ENCODE measurements around the gene DCTPP1. TPM values are rescaled to one million over a fixed set of nuclear protein-coding genes. Genes with fewer than 3 reads are reported as not detected.

DCTPP1 gene
- total and polyA plus RNA-seq, 9 of the 15 experiments (the other 6 are each of a cell fraction or from before 2014, with no cell fraction given), result 45.0 to 132 (median 80.6) TPM

DNA sequence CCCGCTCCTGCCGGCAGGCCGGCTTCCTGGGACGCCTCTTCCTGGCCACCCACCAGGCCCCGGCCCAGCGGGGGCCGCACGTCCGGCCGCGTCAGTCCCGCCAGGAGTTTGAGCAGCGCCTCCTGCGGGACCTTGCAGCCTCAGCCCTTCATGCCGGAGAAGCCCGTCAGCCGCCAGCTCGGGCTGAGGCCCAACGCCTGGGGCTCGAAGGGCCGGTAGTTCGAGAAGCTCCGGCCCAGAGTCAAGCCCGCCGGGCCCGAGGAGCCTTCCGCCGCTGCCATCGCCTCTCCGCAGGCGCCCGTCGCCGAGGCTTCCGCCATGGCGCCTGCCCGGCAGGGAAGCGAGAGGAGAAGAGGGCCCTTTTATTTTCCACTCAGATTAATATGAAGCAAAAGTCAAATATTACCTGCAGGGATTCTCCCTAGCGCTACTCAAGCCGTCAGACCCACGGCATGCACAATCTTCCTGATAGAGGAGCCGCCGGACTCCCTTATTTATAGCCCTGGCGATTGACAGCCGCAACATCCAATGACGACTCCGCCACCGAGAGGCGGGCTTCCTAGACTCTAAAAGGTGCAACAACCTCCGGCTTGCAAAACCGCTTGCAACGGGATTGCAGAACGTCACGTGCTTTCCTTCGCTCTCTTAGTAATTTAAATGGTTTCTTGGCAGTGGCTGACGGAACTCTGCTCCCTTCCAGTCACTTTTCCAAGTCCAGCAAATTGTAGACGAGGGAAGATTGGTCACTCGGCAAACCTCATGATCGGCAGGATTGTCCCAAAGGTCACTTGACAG, 15.8 kb upstream of the DCTPP1 start, which contains the start of gene SEPHS2 (continued):
- TF ChIP-seq ZNF766 (CRISPR knock-in tag; conservative IDR thresholded peaks at IDR 0.05) (peak; percentile 94), MEF2A (IDR thresholded peaks at IDR 0.05; ENCODE audit: control insufficient read depth, low read depth, low read length) (no peak), SMARCB1 (IDR thresholded peaks at IDR 0.05; ENCODE audit: insufficient read length, low read depth) (no peak), SMARCE1 (IDR thresholded peaks at IDR 0.05) (no peak; the same call in 1 of the 2 replicates), MYNN (IDR thresholded peaks at IDR 0.05) (no peak), MYNN (CRISPR knock-in tag; IDR thresholded peaks at IDR 0.05) (no peak), ZNF274 (IDR thresholded peaks at IDR 0.05; ENCODE audit: borderline replicate concordance, low read depth, low read length) (peak; percentile 52; the same call in 1 of the 2 replicates), ZFPM2 (CRISPR knock-in tag; IDR thresholded peaks at IDR 0.05) (no peak), MED1 (CRISPR knock-in tag; IDR thresholded peaks at IDR 0.05; ENCODE audit: borderline replicate concordance) (no peak), NUFIP1 (IDR thresholded peaks at IDR 0.05; ENCODE audit: partially characterized antibody) (no peak), ESRRA (IDR thresholded peaks at IDR 0.05; ENCODE audit: borderline replicate concordance, low read depth) (peak; percentile 55; the same call in 1 of the 2 replicates)
- TF ChIP-seq, protein P1, sequence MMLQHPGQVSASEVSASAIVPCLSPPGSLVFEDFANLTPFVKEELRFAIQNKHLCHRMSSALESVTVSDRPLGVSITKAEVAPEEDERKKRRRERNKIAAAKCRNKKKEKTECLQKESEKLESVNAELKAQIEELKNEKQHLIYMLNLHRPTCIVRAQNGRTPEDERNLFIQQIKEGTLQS (IDR thresholded peaks at IDR 0.05), result peak; percentile 74
- TF ChIP-seq, protein P1 (CRISPR knock-in tag; conservative IDR thresholded peaks at IDR 0.05), result peak; percentile 46; the same call in 1 of the 2 replicates
- TF ChIP-seq, protein P2, sequence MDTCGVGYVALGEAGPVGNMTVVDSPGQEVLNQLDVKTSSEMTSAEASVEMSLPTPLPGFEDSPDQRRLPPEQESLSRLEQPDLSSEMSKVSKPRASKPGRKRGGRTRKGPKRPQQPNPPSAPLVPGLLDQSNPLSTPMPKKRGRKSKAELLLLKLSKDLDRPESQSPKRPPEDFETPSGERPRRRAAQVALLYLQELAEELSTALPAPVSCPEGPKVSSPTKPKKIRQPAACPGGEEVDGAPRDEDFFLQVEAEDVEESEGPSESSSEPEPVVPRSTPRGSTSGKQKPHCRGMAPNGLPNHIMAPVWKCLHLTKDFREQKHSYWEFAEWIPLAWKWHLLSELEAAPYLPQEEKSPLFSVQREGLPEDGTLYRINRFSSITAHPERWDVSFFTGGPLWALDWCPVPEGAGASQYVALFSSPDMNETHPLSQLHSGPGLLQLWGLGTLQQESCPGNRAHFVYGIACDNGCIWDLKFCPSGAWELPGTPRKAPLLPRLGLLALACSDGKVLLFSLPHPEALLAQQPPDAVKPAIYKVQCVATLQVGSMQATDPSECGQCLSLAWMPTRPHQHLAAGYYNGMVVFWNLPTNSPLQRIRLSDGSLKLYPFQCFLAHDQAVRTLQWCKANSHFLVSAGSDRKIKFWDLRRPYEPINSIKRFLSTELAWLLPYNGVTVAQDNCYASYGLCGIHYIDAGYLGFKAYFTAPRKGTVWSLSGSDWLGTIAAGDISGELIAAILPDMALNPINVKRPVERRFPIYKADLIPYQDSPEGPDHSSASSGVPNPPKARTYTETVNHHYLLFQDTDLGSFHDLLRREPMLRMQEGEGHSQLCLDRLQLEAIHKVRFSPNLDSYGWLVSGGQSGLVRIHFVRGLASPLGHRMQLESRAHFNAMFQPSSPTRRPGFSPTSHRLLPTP (IDR thresholded peaks at IDR 0.05; ENCODE audit: borderline replicate concordance, extremely low read depth, insufficient read length), result no peak
- TF ChIP-seq, protein P3, sequence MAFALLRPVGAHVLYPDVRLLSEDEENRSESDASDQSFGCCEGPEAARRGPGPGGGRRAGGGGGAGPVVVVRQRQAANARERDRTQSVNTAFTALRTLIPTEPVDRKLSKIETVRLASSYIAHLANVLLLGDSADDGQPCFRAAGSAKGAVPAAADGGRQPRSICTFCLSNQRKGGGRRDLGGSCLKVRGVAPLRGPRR (CRISPR knock-in tag; IDR thresholded peaks at IDR 0.05), result 0 out of 2 replicates have a peak, but pooled peaks have one; percentile 7
- TF ChIP-seq, protein P4, sequence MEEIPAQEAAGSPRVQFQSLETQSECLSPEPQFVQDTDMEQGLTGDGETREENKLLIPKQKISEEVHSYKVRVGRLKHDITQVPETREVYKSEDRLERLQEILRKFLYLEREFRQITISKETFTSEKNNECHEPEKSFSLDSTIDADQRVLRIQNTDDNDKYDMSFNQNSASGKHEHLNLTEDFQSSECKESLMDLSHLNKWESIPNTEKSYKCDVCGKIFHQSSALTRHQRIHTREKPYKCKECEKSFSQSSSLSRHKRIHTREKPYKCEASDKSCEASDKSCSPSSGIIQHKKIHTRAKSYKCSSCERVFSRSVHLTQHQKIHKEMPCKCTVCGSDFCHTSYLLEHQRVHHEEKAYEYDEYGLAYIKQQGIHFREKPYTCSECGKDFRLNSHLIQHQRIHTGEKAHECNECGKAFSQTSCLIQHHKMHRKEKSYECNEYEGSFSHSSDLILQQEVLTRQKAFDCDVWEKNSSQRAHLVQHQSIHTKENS (CRISPR knock-in tag; IDR thresholded peaks at IDR 0.05), result no peak
- TF ChIP-seq, protein P5, sequence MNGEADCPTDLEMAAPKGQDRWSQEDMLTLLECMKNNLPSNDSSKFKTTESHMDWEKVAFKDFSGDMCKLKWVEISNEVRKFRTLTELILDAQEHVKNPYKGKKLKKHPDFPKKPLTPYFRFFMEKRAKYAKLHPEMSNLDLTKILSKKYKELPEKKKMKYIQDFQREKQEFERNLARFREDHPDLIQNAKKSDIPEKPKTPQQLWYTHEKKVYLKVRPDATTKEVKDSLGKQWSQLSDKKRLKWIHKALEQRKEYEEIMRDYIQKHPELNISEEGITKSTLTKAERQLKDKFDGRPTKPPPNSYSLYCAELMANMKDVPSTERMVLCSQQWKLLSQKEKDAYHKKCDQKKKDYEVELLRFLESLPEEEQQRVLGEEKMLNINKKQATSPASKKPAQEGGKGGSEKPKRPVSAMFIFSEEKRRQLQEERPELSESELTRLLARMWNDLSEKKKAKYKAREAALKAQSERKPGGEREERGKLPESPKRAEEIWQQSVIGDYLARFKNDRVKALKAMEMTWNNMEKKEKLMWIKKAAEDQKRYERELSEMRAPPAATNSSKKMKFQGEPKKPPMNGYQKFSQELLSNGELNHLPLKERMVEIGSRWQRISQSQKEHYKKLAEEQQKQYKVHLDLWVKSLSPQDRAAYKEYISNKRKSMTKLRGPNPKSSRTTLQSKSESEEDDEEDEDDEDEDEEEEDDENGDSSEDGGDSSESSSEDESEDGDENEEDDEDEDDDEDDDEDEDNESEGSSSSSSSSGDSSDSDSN (IDR thresholded peaks at IDR 0.05; ENCODE audit: borderline replicate concordance in 1 of 2, low read depth in 2 of 2, low read length in 2 of 2), result peak; percentile 79; a peak in 2 of 4 replicates
- TF ChIP-seq, protein P6, sequence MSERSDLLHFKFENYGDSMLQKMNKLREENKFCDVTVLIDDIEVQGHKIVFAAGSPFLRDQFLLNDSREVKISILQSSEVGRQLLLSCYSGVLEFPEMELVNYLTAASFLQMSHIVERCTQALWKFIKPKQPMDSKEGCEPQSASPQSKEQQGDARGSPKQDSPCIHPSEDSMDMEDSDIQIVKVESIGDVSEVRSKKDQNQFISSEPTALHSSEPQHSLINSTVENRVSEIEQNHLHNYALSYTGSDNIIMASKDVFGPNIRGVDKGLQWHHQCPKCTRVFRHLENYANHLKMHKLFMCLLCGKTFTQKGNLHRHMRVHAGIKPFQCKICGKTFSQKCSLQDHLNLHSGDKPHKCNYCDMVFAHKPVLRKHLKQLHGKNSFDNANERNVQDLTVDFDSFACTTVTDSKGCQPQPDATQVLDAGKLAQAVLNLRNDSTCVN (CRISPR knock-in tag; IDR thresholded peaks at IDR 0.05), result no peak

Measured in K562 (cell line).